GM13977 (cell line): ENCODE measurements around the gene CYRIA.

ENCODE experiments used
- DNase-seq: peaks from one replicate; pipeline ENCODE4 v3.0.0; 2012; ENCODE audit warnings: low spot score
- in situ Hi-C: fragments of 300-500 bp; cut with MboI; formaldehyde crosslinking; loops from one replicate; pipeline ENCODE4 v1.12.0; 2022; ENCODE audit warnings: low sequenced_read_pairs, low pct_unique_long_range_greater_than_20kb, mixed read lengths, inconsistent platforms; ENCODE audit not compliant: unreplicated experiment
- TF ChIP-seq, protein P1 (sequence below): IDR thresholded peaks from 2 replicates; pipeline ENCODE4 v1.5.1; 2012; ENCODE audit warnings: mild to moderate bottlenecking, control low read depth; ENCODE audit not compliant: insufficient read depth; ENCODE audit errors: extremely low read depth, missing control alignments

CYRIA gene

DNA sequence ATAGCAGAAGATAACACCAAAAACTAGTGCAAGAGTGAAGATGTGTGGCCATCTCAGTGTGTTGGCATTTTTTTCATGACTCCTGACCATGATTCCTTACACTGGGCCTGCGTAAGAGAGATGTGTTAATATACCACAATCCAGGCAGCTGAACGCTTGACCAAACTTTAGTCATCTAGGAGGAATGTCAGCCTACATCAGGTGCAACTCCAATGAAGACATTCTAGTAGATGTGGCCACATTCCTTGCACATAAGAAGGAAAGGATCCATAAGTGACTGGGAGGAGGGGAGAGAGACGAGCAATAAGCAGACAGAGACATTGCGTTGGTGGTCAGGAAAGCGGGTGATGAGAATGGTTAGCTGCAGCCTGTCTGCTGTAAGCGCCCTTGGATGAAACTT is 42.6 kb downstream of the CYRIA start:
- TF ChIP-seq, protein P1, sequence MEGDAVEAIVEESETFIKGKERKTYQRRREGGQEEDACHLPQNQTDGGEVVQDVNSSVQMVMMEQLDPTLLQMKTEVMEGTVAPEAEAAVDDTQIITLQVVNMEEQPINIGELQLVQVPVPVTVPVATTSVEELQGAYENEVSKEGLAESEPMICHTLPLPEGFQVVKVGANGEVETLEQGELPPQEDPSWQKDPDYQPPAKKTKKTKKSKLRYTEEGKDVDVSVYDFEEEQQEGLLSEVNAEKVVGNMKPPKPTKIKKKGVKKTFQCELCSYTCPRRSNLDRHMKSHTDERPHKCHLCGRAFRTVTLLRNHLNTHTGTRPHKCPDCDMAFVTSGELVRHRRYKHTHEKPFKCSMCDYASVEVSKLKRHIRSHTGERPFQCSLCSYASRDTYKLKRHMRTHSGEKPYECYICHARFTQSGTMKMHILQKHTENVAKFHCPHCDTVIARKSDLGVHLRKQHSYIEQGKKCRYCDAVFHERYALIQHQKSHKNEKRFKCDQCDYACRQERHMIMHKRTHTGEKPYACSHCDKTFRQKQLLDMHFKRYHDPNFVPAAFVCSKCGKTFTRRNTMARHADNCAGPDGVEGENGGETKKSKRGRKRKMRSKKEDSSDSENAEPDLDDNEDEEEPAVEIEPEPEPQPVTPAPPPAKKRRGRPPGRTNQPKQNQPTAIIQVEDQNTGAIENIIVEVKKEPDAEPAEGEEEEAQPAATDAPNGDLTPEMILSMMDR = no peak
- in situ Hi-C loops = no loop called here
- DNase-seq = no peak

DNA sequence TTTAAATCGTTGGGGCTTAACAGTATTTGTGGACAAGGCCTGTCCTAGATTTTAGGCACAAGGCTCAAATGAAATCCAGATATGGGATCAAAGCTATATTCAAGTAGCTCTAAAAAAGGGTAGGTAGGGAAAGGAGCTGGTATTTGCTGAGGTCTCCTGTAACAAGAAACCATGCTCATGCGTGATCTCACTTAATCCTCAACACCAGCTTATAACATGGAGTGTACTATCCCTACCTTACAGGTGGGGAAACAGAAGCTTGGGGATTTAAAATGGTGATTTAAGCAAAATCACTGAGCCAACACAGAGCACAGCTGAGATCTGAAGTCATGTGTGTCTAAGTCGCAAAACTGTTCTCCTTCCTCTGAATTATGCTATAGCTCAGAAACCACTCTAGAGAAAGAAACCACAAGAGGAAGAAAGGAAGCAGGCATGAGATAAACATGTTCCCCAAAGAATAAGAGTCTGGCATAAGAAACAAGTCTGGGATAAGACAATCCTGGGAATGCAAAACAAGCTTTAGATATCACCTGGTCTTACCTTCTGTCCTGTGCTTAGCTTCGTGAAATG is 43.1 kb downstream of the CYRIA start:
- DNase-seq = no peak
- in situ Hi-C loops = no loop called here
- TF ChIP-seq, protein P1 = no peak

- in situ Hi-C loops = no loop called here
- TF ChIP-seq, protein P1 = no peak
- no peak for DNase-seq
Measured at GRCh38 chr2:16621316-16621715, 44.3 kb downstream of the CYRIA start.

- in situ Hi-C loops = no loop called here
- no peak for DNase-seq
- TF ChIP-seq, protein P1 = no peak
Measured at GRCh38 chr2:16620590-16620989, 45.0 kb downstream of the CYRIA start.

DNA sequence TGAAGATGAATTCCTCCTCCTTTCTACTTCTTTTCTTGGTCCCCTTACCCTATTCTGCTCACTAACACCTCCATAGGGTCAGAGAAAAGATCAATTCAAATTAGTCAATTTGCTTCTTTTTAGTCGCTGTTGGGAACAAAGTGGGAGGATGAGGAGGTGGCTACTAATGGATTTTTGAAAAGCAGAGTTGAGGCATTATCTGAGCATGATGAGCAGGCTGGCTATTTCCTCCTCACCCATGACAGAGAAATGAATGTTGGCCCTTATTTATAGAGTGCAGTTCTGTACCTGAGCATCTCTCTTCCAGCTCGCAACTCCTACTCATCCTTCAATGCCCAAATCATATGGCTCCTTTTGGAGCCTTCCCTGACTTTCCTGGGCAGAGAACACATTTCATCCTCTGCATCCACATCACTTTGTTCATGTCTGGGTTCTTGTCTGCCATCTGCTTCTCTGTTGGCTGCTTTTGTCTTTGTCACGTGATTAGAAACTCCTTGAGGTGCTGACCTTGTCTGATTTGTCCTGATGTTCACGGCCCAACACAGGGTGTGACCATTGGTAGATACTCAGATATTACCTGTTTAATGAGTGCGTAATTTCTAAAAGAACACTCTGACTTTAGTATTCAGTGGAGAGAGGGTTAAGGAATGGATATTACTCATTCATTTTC is 45.9 kb downstream of the CYRIA start:
- in situ Hi-C loops = loop anchor here (10.0 kb wide), 1 partner anchor 125 kb away; no protein-coding TSS in a partner anchor
- DNase-seq = no peak
- TF ChIP-seq, protein P1 = no peak

GRCh38 chr2:16617282-16618266 is 48.1 kb downstream of the CYRIA start:
- in situ Hi-C loops = loop anchor here (10.0 kb wide), 1 partner anchor 127 kb away; no protein-coding TSS in a partner anchor
- no peak for DNase-seq
- TF ChIP-seq, protein P1 = peak; percentile 42
